DMS53 treated with DMSO at 0.1 percent for 48 hours (cell line): Measurements from ENCODE around the gene MIB2.
"Not testable (repeated sequence)": the region's sequence is repeated elsewhere in the genome, so short reads cannot be mapped to it uniquely, and the experiment has no call there.

Experiments
- DNase-seq: peaks from one replicate; lab custom pipeline; 2025; ENCODE audit not compliant: unreplicated experiment; lab: John Stamatoyannopoulos, UW

Gene MIB2

DNA sequence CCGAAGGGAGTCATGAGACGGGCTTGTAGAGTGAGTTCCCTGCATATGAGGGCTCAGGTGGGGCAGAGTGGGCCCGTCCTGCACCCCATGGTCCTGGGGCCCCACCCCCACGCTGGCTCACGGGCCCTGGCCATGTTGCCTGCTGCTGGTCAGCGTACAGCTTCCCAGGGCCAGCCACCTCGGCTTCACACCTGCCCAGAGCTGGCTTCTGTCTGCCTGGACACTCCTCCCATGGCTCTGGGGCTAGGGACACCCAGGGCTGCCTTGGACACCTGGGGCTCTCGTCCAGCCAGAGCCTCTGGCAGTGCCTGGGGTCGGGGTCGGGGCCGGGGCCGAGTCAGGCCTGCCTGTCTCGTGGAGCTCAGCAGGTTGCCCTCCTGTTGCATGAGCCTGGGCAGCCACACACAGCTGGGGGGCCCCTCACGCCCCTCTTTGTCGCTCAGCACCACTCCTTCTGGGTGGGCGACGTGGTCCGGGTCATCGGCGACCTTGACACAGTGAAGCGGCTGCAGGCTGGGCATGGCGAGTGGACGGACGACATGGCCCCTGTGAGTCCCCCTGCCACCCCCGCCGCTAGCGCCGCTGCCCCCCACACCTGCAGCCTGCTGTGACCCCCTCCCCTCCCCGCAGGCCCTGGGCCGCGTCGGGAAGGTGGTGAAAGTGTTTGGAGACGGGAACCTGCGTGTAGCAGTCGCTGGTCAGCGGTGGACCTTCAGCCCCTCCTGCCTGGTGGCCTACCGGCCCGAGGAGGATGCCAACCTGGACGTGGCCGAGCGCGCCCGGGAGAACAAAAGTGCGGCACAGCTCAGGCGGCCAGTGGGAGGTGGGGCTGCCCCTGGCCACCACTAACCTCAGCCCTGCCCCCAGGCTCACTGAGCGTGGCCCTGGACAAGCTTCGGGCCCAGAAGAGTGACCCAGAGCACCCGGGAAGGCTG is 11.2 kb downstream of the MIB2 start:
- DNase-seq = no peak

DNA sequence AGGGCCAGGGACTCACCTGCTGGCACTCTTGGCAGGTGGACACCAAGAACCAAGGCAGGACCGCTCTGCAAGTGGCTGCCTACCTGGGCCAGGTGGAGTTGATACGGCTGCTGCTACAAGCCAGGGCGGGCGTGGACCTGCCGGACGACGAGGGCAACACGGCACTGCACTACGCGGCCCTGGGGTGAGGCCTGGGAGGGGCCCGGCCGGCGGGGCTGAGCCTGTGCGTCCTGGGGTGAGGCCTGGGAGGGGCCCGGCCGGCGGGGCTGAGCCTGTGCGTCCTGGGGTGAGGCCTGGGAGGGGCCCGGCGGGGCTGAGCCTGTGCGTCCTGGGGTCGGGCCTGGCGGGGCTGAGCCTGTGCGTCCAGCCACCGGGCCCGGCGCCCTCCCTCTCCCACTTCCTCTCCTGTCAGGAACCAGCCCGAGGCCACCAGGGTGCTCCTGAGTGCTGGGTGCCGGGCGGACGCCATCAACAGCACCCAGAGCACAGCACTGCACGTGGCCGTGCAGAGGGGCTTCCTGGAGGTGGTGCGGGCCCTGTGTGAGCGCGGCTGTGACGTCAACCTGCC is 12.0 kb downstream of the MIB2 start:
- DNase-seq = no peak

DNA sequence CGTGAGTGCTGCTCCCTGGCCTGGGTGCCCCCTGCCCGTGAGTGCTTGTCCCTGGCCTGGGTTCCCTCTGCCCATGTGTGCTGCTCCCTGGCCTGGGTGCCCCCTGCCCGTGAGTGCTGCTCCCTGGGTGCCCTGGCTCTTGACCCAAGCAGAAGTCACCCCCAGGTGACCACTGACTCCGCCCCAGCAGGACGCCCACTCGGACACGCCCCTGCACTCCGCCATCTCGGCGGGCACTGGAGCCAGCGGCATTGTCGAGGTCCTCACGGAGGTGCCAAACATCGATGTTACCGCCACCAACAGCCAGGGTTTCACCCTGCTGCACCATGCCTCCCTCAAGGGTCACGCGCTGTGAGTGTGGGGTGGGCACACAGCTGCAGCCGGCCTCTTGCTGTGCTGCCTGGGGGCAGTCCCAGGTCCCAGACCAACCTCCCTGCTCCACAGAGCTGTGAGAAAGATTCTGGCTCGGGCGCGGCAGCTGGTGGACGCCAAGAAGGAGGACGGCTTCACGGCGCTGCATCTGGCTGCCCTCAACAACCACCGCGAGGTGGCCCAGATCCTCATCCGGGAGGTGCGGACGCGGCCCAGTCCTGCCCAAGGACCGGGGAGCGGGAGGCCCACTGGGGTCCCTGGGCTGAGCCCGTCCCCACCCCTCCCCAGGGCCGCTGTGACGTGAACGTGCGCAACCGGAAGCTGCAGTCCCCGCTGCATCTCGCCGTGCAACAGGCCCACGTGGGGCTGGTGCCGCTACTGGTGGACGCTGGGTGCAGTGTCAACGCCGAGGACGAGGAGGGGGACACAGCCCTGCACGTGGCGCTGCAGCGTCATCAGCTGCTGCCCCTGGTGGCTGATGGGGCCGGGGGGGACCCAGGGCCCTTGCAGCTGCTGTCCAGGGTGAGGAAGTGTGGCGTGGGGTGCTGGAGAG is 12.8 kb downstream of the MIB2 start:
- DNase-seq = no peak

DNA sequence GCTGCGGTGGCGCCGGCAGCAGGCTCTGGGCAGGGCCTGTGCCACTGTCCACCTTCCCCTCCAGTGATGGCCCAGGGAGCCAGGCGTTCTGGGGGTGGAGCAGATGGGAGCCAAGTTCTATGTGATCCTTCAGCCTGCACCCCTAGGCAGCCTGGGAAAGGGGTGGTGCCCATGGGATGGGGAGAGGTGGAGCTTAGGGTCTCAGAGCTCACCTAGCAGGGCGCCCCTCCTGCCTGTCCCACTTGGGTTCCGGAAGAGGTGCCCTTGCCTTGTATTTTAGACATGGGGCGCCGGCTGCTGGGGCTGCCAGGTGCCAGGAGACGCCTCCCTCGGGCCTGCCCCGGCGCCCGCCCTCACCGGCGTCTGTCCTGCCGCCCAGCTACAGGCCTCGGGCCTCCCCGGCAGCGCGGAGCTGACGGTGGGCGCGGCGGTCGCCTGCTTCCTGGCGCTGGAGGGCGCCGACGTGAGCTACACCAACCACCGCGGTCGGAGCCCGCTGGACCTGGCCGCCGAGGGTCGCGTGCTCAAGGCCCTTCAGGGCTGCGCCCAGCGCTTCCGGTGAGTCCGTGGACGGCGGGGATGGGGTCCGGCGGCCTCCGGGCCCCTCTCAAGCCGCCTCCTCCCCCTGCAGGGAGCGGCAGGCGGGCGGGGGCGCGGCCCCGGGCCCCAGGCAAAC is 13.6 kb downstream of the MIB2 start:
- no peak for DNase-seq

DNA sequence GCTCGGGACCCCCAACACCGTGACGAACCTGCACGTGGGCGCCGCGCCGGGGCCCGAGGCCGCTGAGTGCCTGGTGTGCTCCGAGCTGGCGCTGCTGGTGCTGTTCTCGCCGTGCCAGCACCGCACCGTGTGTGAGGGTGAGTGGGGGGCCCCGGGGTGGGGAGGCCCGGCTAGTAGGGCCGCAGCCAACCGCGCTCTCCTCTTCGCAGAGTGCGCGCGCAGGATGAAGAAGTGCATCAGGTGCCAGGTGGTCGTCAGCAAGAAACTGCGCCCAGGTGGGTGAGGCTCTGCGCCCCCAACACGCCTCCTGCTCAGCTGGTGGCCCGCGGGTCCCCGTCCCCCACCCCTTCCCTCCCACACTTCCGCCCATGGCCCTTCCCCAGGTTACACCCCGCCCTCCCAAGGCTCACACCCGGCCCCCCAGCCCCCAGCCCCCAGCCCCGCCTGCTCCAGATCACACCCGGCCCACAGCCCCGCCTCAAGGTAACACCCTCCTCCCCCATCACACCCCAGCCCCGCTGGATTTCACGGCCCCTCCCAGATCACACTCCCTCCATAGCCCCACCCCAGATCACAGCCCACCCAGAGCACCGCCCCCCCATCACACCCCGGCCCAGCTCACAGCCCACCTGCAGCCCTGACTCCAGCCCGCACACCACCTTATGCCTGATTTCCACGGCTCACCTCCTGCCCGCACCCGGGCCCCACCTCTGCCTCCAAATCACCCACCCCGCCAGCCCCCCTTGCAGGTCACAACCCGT is 14.3 kb downstream of the MIB2 start:
- no peak for DNase-seq

DNA sequence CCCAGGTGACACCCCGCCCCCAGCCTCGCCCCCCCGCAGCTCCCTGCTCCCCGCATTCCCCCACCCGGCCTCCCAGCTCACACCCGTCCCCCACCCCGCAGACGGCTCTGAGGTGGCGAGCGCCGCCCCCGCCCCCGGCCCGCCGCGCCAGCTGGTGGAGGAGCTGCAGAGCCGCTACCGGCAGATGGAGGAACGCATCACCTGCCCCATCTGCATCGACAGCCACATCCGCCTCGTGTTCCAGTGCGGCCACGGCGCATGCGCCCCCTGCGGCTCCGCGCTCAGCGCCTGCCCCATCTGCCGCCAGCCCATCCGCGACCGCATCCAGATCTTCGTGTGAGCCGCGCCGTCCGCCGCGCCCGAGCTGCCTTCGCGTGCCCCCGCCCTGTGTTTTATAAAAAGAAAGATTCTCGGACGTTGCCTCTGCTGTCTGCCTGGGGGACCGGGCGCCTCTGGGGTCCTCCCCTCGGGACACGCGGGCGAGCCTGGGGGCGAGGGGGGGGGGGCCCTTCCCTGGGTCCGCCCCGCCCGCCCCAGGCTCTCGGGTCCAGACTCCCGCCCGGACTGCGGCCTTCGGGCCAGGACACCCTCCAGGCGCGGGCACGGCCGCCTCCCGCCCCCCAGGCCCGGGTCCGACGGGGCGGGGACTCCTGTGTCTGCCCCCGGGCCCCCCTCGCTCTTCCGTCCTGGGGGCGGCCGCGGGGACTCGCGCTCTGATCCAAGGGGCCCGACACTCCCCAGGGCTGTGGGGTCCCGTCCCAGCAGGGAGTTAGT is 15.1 kb downstream of the MIB2 start:
- DNase-seq = no peak

DNA sequence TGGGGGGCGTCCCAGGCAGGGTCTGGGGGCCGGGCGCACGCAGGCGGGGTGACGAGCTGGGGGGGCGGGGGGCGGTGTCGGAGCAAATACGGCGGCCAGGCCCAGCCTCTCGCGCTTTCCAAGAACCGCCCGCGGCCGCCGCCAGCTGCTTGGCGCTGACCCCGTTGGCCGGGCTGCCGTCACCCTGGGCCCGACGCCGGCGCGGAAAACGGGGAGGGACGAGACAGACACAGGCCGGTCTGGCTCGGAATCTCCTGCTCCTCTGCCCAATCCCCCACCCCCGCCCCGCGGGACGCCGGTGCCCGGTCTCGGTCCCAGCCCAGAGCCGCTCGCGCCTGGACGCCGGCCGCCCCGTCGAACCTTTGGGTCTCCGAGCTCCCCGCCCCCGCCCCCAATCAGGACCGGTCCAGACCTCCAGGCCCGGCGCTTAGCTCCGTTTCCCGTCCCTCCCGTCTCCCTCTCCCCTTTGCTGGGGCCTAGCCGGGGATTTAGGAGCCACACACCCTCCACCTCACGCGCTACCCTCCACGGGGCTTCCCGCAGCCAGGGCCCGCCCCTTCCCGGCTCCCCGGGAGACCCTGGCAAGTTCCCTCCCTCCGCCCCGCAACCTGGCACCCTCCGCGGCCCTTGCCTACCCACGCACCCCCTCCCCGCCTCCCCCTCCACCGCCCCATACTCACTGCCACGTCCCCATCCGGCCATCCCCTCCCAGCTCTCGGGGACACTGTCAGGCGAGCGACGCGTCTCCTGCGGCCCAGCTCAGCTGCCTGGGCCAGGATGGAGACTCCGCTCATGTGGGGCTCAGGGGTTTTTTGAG is 15.9 kb downstream of the MIB2 start:
- DNase-seq = no peak

DNA sequence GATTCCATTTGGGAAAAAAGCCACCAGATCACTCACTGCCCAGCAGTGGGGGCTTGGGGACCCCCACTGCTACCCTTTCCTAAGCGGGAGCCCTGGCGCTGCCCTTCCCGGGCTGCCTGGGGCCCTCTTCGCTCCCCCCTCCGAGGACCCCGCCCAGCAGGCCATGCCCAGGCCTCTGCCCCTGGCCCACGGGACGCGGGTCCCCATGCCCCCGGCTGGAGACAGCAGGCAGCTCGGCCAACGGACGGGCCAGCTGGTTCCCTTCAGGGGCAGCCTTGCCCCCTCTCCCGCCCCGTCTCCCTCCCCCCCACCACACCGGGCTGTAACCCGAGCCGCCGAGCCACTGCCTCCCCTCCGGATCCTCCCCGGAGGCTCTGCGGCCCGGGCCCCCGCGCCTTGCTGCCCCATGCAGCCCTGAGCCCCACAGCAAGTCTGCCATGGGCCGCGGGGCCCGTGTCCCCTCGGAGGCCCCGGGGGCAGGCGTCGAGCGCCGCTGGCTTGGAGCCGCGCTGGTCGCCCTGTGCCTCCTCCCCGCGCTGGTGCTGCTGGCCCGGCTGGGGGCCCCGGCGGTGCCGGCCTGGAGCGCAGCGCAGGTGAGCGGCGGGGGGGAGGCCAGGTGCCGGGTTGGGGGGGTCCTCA is 16.6 kb downstream of the MIB2 start, which contains the start of gene MMP23B:
Gene MMP23B, plus strand, starts transcription at position 392 of the 639 bp plus-strand sequence. Its CDS starts 46 bp downstream, at position 438.
- DNase-seq = no peak

DNA sequence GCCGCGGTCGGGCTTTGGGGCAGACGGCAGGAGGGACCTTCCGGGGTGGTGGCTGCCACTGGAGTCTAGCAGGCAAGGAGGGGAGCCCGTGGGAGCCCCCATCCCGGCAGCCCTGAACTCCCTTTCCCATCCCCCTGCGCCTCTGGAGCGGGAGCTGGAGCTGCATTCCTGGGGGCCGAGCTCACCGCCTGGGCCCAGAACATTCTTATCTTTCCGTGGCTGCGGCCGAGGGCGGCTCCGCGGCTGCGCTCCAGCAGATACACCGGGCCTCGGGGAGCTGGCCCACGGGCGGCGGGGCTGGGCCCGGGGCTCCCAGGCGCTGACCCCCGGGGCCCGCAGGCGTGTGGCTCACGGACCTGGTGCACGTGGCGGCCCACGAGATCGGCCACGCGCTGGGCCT is 18.1 kb downstream of the MIB2 start:
- DNase-seq = not testable (repeated sequence)

DNA sequence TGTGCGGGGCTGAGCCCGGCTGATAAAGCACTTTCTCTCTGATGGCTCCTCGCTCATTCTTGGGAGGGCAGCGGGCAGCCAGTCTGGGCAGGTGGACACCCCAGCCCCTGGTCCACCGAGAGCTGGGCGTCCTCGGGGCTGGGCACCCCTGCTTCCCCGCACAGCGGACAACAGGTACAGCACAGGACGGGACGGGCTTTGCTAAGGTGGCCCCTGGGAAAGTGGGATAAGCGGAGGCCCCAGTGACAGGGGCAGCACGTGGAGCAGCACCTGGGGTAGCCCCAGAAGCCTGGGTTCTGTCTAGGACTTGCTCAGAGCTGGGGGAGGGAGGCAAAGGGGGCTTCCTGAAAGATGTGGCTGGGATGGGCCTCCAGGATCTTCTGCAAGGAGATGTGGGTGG is 19.3 kb downstream of the MIB2 start:
- not testable (repeated sequence) for DNase-seq

DNA sequence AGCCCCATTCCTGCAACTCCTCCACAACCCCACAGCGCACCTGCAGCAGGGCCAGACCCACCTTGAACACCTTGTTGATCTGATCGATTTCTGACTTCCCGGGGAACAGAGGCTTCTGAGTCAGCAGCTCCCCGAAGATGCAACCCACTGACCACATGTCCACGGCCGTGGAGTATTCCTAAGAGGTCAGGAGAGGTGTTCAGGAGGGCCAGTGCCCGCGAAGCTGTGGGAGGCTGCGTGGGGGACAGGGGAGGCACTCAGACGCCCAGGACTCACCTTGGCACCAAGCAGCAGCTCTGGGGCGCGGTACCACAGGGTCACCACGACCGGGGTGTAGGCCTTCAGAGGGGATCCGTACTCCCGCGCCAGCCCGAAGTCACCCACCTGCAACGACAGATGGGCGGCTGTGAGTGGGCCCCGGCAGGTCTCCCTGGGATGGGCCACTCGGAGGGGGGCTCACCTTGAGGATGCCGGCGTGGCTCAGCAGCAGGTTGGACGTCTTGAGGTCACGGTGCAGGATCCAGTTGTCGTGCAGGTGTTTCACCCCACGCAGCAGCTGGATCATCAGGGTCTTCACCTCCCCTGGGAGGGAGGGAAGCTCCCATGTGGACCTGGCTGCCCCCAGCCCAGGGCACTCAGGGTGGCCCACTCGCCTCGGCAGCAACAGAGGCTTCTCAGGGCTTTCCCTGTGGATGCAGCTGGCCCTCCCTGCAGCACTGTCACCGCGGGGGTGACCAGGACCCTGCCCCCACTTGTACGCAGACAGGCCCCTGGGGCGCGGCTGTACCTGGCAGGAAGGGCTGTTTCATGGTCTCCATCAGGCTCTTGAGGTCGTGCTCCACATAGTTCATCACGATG is 21.6 kb downstream of the MIB2 start:
- DNase-seq = not testable (repeated sequence)

DNA sequence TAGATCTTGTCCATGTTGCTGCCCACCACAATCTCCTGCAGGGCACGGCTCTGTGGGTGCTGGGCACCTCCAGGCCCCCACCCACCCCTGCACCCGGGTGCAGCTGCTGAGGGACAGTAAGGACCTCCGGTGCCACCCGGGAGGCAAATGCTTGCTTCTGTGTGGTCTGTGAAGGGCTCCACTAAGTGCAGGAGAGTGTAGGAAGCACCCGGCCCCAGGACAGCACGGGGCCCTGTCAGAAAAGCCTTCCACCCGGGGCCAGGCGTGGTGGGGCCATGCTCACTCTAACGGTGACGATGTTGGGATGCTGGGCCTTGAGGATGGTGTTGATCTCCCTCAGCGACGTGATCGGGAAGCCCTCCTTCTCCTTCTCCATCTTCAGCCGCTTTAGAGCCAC is 22.2 kb downstream of the MIB2 start:
- DNase-seq = not testable (repeated sequence)

DNA sequence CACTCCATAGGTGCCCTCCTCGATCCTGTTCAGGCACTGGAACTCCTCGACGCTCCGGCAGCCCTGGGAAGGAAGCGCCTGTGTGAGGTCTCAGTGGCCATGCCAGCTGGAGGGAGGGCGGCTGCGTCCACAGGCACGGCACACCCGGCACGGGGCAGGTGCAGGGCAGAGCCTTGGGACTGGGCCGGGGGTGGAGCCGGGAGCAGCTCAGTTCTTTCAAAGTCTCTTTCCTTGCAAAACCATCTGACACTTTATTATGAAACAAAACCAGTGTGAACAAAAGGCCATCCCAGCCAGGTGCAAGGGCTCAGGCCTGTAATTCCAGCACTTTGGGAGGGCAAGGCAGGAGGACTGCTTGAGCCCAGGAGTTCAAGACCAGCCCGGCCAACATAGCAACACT is 23.2 kb downstream of the MIB2 start:
- DNase-seq = not testable (repeated sequence)

DNA sequence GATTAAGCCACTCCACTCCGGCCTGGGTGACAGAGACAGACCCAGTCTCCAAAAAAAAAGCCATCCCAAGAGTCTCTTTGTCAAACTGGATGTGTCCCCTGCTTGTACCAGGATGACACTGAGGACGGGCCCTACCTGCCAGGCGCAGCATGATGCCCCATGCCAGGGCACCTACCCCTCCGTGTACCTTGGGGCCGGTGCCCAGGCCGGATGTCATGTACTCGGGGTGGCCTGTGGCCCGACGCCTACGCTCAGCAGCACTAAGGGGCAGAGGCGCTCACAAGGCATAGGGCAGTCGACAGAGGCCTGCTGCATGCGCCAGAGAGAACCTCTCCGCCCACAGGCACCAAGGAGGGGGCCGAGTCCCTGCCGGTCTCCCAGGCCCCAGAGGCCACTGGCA is 24.1 kb downstream of the MIB2 start:
- not testable (repeated sequence) for DNase-seq

DNA sequence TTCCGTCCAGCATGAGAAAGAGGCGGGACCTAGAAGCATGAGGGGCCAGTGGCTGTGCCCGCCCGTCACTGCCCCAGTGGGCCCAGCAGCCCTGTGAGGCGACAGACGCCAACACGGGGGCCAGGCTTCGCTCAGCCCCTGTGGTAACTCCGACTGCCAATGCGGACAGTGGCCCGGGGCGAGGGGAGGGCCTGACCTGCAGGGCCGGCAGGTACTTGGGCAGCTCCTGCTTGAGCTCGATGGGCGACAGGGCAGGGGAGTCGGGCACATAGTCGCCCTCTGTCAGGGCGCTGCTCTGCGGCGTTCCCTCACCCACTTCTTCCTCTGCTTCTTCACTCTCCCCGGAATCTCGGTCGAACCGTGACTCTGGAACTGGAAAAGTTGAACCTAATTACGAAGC is 24.8 kb downstream of the MIB2 start:
- not testable (repeated sequence) for DNase-seq

DNA sequence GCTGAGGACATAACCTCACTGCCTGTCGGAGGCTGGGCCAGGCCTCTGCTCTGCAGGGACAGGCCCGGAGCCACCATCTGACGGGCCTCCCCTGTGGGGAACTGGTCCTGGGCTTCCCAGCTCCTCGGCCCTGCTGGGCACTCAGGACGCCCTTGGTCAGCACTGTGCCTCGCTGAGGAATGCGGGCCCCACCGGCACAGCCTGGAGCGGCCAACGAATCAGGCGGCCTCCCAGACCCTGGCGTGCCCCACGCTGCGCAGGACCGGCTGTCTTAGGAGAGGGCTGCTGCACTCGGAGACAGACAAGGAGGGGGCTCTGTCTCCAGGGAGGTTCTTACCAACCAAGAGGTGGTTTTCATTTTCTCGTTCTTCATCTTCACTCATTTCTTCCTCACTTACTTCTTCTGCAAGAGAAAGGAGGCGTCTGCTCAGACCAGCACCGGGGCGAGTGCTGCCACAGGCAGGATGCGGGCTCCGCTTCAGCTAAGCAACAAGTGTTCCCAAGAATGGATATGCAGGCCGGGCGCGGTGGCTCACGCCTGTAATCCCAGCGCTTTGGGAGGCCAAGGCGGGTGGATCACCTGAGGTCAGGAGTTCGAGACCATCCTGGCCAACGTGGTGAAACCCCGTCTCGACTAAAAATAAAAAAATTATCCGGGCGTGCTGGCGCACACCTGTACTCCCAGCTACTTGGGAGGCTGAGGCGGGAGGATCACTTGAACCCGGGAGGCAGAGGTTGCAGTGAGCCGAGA is 25.6 kb downstream of the MIB2 start:
- DNase-seq = not testable (repeated sequence)
